ENCODE data around the gene ZC3H13. TPM values are rescaled to one million over a fixed set of nuclear protein-coding genes. Genes with fewer than 3 reads are reported as not detected.

Gene ZC3H13
- total and polyA plus RNA-seq, 2 of the 4 experiments (the other 2 are of a cell fraction), result 7.7 to 10.8 TPM

- Histone ChIP-seq H3K9me1 (ENCODE audit: insufficient read depth, low read length) (no peaks in the 10 kb centered on the region), H3K14ac (replicated peaks; ENCODE audit: low read depth, low read length) (no peak overlapping the region), H3K4ac (ENCODE audit: low read depth, low read length) (no peak overlapping the region), H3K9ac (ENCODE audit: low read depth, low read length) (no peak overlapping the region), H3K18ac (ENCODE audit: low read depth, low read length) (no peak overlapping the region), H3K36me3 (ENCODE audit: control insufficient read depth, insufficient read depth, low read length) (no peaks in the 10 kb centered on the region), H2BK5ac (ENCODE audit: low read depth, low read length, poor library complexity, severe bottlenecking) (no peak overlapping the region), H4K8ac (ENCODE audit: low read depth in 2 of 2, low read length in 2 of 2) (no peak overlapping the region), H4K91ac (ENCODE audit: insufficient read depth, low read depth, low read length) (no peak overlapping the region), H3K4me1 (ENCODE audit: control insufficient read depth, insufficient read depth, low read length) (no peaks in the 10 kb centered on the region), H3K79me1 (ENCODE audit: low read depth in 1 of 2, low read length in 2 of 2) (no peaks in the 10 kb centered on the region), H3K56ac (ENCODE audit: extremely low read depth, insufficient read depth, low read length) (no peak overlapping the region), H3K4me3 (ENCODE audit: insufficient read depth, low read depth, low read length) (no peak overlapping the region), H2AK5ac (ENCODE audit: low read depth, low read length) (no peak overlapping the region), H3K9me3 (ENCODE audit: control insufficient read depth, insufficient read depth, low read length) (no peaks in the 10 kb centered on the region), H3K4me2 (ENCODE audit: low read depth, low read length) (no peak overlapping the region), H3K23ac (ENCODE audit: low read depth, low read length) (no peak overlapping the region), H3K27me3 (ENCODE audit: control insufficient read depth, insufficient read depth, low read length) (no peaks in the 10 kb centered on the region), H4K5ac (ENCODE audit: low read depth, low read length) (no peak overlapping the region), H2AFZ (replicated peaks; ENCODE audit: low read length, poor library complexity) (no peak overlapping the region), H2BK15ac (ENCODE audit: low read depth, low read length) (no peak overlapping the region), H2BK120ac (ENCODE audit: low read depth, low read length) (no peak overlapping the region), H2AK9ac (replicated peaks; ENCODE audit: low read depth, low read length, poor library complexity) (no peak overlapping the region), H4K20me1 (ENCODE audit: insufficient read depth, low read length) (no peaks in the 10 kb centered on the region), H2BK20ac (ENCODE audit: low read depth, low read length) (no peak overlapping the region), H3K27ac (ENCODE audit: insufficient read depth, low read length) (no peak overlapping the region)
- intact Hi-C loops (cut with micrococcal nuclease), result no loop called here
- ChIA-PET CTCF (no interaction called here), POLR2A (ENCODE audit: unreplicated experiment) (no interaction called here)
- in situ Hi-C loops (cut with MboI; ENCODE audit: low sequenced_read_pairs), result no loop called here
- no CpG with 5 or more reads among the region's 1 CpG for WGBS, 2 experiments (ENCODE audit: extremely low coverage in 2 of 2, insufficient read length in 1 of 2)
- TF ChIP-seq MAFK (IDR thresholded peaks at IDR 0.05; ENCODE audit: low read depth, low read length) (no peak), POLR2A (IDR thresholded peaks at IDR 0.05; ENCODE audit: low read depth, low read length) (no peak), ELK1 (IDR thresholded peaks at IDR 0.05; ENCODE audit: borderline replicate concordance, low read depth, low read length) (no peak), CEBPB (IDR thresholded peaks at IDR 0.05; ENCODE audit: low read depth, low read length) (no peak), RFX5 (IDR thresholded peaks at IDR 0.05; ENCODE audit: low read depth, low read length) (no peak), RCOR1 (IDR thresholded peaks at IDR 0.05; ENCODE audit: insufficient replicate concordance, low read length) (no peak), BHLHE40 (IDR thresholded peaks at IDR 0.05; ENCODE audit: low read depth, low read length) (no peak), MXI1 (IDR thresholded peaks at IDR 0.05; ENCODE audit: borderline replicate concordance, low read depth, low read length) (no peak), CHD1 (IDR thresholded peaks at IDR 0.05; ENCODE audit: low read depth, low read length) (no peak), RAD21 (IDR thresholded peaks at IDR 0.05; ENCODE audit: low read length) (no peak), USF2 (IDR thresholded peaks at IDR 0.05; ENCODE audit: low read depth, low read length) (no peak), MAZ (IDR thresholded peaks at IDR 0.05; ENCODE audit: borderline replicate concordance, low read depth, low read length) (no peak), SMC3 (IDR thresholded peaks at IDR 0.05; ENCODE audit: low read depth, low read length) (no peak), FOS (IDR thresholded peaks at IDR 0.05; ENCODE audit: low read depth, low read length) (no peak), NFE2L2 (IDR thresholded peaks at IDR 0.05; ENCODE audit: low read depth, low read length) (no peak)
- dilution Hi-C loops (cut with HindIII; ENCODE audit: low sequenced_read_pairs, unreplicated experiment), result no loop called here
- ATAC-seq (ENCODE audit: low read depth) (no peak), DNase-seq (no peak)
- no TSS peak for BruUV-seq (replicated peaks)
These were observed 24.7 kb upstream of the ZC3H13 start for GRCh38 chr13:46077265-46077664.

All from IMR-90 (cell line).